Measurements from ENCODE around the gene TUB. TPM values are rescaled to one million over a fixed set of nuclear protein-coding genes. Genes with fewer than 3 reads are reported as not detected.
A peak's percentile ranks its signal among the peaks of the same experiment; 100 is the strongest.

TUB gene
- total and polyA plus RNA-seq, 2 of the 13 experiments (the other 11 are each of a cell fraction or from before 2014, with no cell fraction given) = 4.3 to 5.6 TPM

DNA sequence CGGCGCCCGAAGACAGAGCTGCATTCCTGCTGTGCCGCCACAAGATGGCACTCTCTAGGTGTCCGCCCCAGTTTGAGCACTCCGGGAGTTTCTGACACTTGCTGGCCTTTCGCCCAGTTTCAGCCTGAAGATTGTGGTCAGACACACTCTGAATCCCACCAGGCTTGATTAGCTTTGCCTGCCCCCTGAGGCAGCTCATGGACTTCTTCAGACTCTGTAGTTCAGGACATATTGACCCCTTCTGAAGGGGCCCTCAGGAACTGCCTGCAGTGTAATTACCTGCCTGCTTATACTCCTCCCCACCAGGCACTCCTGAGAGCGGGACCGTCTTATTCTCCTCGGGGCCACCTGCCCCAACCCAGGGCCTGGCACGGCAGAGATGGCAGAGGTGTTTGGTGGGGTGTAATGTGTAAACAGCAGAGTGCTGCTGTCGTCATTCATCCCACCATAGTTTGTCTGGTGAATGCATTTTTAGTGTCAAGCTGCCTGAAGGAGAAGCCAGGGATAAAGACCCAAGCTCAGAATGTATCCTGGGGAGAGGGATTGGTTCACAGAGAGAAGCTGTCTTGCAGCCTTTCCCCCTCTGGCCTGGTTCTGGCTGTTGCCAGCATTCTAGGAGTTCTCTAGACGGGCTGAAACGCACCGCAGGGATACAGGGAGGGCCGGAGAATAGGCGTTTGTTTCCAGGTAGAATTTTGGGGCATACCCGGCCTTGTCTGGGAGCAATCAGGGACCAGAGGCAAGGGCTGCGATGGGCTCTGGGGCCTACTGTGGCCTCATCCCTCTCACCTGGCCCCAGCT is 47.5 kb upstream of the TUB start (continued):
- TF ChIP-seq RXRA (CRISPR knock-in tag; IDR thresholded peaks at IDR 0.05) = 0 out of 2 replicates have a peak, but pooled peaks have one; percentile 22
- 0 out of 2 replicates have a peak, but pooled peaks have one; percentile 33 for TF ChIP-seq ZNF263 (CRISPR knock-in tag; IDR thresholded peaks at IDR 0.05)
- no peak for TF ChIP-seq ZNF367 (CRISPR knock-in tag; IDR thresholded peaks at IDR 0.05; ENCODE audit: borderline replicate concordance)
- TF ChIP-seq STAT5B (CRISPR knock-in tag; IDR thresholded peaks at IDR 0.05) = no peak
- no peak for TF ChIP-seq CHD2 (IDR thresholded peaks at IDR 0.05; ENCODE audit: low read depth, low read length)
- TF ChIP-seq, protein P1, sequence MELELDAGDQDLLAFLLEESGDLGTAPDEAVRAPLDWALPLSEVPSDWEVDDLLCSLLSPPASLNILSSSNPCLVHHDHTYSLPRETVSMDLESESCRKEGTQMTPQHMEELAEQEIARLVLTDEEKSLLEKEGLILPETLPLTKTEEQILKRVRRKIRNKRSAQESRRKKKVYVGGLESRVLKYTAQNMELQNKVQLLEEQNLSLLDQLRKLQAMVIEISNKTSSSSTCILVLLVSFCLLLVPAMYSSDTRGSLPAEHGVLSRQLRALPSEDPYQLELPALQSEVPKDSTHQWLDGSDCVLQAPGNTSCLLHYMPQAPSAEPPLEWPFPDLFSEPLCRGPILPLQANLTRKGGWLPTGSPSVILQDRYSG (CRISPR knock-in tag; IDR thresholded peaks at IDR 0.05) = no peak
- TF ChIP-seq DNMT1 (CRISPR knock-in tag; IDR thresholded peaks at IDR 0.05) = no peak
- no peak for TF ChIP-seq TOE1 (CRISPR knock-in tag; IDR thresholded peaks at IDR 0.05)
- TF ChIP-seq, protein P2, sequence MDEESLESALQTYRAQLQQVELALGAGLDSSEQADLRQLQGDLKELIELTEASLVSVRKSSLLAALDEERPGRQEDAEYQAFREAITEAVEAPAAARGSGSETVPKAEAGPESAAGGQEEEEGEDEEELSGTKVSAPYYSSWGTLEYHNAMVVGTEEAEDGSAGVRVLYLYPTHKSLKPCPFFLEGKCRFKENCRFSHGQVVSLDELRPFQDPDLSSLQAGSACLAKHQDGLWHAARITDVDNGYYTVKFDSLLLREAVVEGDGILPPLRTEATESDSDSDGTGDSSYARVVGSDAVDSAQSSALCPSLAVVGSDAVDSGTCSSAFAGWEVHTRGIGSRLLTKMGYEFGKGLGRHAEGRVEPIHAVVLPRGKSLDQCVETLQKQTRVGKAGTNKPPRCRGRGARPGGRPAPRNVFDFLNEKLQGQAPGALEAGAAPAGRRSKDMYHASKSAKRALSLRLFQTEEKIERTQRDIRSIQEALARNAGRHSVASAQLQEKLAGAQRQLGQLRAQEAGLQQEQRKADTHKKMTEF (CRISPR knock-in tag; IDR thresholded peaks at IDR 0.05) = no peak
- 0 out of 2 replicates have a peak, but pooled peaks have one; percentile 22 for TF ChIP-seq ZNF501 (CRISPR knock-in tag; IDR thresholded peaks at IDR 0.05)
- TF ChIP-seq, protein P3, sequence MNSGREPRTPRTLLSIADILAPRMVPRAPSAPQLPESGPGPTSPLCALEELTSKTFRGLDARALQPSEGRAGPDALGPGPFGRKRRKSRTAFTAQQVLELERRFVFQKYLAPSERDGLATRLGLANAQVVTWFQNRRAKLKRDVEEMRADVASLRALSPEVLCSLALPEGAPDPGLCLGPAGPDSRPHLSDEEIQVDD (CRISPR knock-in tag; IDR thresholded peaks at IDR 0.05; ENCODE audit: borderline replicate concordance) = no peak
- TF ChIP-seq RNF2 (conservative IDR thresholded peaks at IDR 0.05; ENCODE audit: low read depth) = no peak
- no peak for TF ChIP-seq SUZ12 (IDR thresholded peaks at IDR 0.05; ENCODE audit: low read depth, low read length)
- no peak for TF ChIP-seq PHB2 (IDR thresholded peaks at IDR 0.05; ENCODE audit: partially characterized antibody)
- no peak for TF ChIP-seq ZNF773 (CRISPR knock-in tag; IDR thresholded peaks at IDR 0.05; ENCODE audit: borderline replicate concordance)
- TF ChIP-seq, protein P4, sequence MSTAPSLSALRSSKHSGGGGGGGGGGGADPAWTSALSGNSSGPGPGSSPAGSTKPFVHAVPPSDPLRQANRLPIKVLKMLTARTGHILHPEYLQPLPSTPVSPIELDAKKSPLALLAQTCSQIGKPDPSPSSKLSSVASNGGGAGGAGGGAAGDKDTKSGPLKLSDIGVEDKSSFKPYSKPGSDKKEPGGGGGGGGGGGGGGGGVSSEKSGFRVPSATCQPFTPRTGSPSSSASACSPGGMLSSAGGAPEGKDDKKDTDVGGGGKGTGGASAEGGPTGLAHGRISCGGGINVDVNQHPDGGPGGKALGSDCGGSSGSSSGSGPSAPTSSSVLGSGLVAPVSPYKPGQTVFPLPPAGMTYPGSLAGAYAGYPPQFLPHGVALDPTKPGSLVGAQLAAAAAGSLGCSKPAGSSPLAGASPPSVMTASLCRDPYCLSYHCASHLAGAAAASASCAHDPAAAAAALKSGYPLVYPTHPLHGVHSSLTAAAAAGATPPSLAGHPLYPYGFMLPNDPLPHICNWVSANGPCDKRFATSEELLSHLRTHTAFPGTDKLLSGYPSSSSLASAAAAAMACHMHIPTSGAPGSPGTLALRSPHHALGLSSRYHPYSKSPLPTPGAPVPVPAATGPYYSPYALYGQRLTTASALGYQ (CRISPR knock-in tag; IDR thresholded peaks at IDR 0.05) = no peak
- no peak for TF ChIP-seq SRF (IDR thresholded peaks at IDR 0.05; ENCODE audit: low read depth, low read length)
- no peak for TF ChIP-seq RORA (CRISPR knock-in tag; IDR thresholded peaks at IDR 0.05)
- no peak for TF ChIP-seq WIZ (CRISPR knock-in tag; IDR thresholded peaks at IDR 0.05)
- TF ChIP-seq, protein P5, sequence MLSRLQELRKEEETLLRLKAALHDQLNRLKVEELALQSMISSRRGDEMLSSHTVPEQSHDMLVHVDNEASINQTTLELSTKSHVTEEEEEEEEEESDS (CRISPR knock-in tag; IDR thresholded peaks at IDR 0.05; ENCODE audit: borderline replicate concordance) = no peak
- TF ChIP-seq ZFP36L1 (CRISPR knock-in tag; IDR thresholded peaks at IDR 0.05) = no peak
- TF ChIP-seq SIN3B (IDR thresholded peaks at IDR 0.05; ENCODE audit: low read length) = no peak
- no peak for TF ChIP-seq MBD4 (IDR thresholded peaks at IDR 0.05; ENCODE audit: borderline replicate concordance, low read length)
- TF ChIP-seq, protein P6, sequence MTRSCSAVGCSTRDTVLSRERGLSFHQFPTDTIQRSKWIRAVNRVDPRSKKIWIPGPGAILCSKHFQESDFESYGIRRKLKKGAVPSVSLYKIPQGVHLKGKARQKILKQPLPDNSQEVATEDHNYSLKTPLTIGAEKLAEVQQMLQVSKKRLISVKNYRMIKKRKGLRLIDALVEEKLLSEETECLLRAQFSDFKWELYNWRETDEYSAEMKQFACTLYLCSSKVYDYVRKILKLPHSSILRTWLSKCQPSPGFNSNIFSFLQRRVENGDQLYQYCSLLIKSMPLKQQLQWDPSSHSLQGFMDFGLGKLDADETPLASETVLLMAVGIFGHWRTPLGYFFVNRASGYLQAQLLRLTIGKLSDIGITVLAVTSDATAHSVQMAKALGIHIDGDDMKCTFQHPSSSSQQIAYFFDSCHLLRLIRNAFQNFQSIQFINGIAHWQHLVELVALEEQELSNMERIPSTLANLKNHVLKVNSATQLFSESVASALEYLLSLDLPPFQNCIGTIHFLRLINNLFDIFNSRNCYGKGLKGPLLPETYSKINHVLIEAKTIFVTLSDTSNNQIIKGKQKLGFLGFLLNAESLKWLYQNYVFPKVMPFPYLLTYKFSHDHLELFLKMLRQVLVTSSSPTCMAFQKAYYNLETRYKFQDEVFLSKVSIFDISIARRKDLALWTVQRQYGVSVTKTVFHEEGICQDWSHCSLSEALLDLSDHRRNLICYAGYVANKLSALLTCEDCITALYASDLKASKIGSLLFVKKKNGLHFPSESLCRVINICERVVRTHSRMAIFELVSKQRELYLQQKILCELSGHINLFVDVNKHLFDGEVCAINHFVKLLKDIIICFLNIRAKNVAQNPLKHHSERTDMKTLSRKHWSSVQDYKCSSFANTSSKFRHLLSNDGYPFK (CRISPR knock-in tag; IDR thresholded peaks at IDR 0.05; ENCODE audit: borderline replicate concordance) = no peak

All from HepG2 (cell line).